Measurements from ENCODE around the gene SLC6A15.

Gene SLC6A15

DNA sequence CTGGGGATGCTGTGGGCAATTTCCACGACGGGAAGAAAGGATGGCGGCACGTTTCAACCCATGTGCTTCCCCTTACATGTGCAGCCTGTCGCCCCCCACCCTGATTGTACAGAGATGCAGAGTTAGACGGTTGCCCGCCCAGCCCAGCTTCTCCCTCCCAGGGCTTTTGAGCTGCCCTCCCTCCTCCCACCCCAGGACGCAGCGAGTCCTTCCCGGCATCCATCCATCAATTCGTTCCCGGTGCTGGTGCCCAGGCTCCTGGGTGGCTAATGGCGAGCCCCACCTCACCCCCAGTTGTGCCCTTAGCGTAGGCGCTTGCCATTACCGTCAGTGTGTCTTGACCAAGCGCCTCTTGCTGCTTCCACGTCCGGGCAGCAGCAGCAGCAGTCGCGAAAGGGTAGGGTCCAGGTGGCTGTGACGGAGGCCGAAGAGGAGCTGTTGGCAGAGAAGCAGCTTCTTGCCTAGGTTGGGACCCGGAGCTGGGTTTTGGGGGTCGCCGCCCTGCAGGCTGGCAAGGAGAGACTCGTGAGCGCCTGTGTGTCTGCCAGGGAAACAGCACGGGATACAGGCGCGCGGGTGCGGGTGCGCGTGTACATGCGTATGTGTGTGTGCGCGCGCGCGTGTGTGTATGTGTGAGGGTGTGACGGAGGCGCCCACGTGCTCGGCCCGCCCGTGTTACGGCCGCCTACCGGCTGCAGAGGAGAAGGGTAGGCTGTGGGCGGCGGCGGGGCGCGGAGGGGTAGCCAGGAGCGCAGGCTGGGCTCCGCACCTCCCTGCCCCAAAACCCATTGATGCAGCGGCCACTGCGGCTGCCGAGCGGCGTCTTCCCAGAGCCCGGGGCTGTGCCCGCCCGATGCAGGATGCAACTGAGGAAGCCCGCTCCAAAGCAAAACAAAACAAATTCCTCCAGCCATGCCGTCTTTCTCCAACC lies at the start of gene SLC6A15:
Gene SLC6A15 (minus strand): TSS at position 602 of the 931 bp plus-strand sequence. CDS start 20,679 bp downstream, outside the sequence.
- DNase-seq (ENCODE audit: low spot score): peak; percentile 91

- no peak for DNase-seq (ENCODE audit: low spot score)
Measured at GRCh38 chr12:84960918-84961317, 48.3 kb upstream of the SLC6A15 start.

DNA sequence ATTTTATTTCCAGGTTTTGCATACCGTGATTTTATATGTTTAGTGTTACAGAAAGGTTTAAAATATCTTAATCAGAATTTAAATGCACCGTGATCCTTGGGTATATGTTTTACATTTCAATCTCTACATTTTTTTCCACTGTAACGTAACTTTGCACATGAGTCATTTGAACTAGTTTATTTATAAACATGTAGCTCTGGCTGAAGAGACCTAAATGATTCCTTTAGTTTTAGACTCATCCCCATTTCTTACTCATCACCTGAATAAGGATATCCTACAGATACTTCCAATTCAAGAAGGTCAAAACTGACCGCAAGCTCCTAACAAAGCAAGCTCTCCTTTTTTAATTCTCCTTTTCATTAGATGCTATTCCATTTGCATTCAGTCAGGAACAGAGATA lies 42.7 kb upstream of the SLC6A15 start:
- DNase-seq (ENCODE audit: low spot score): no peak

DNA sequence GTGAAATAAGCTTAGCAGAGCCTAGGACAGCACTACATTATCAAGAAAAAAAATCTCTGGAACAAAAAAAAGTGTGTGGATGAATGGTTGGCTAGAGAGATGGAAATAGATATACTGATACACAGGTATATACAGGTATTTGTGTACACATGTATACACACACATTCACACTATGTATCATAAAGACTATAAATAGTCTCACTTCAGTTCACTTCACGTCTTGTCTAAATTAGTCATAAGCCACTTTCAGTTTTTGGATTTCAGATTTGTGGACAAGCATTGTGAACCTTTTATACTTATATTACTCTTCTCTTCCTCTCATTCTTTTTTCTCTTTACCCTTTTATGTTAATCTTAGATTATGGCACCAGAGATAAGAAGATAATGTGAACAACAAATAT lies 41.8 kb upstream of the SLC6A15 start:
- DNase-seq (ENCODE audit: low spot score): no peak

- DNase-seq (ENCODE audit: low spot score): no peak
Measured at GRCh38 chr12:84950971-84951546, 38.5 kb upstream of the SLC6A15 start.

- no peak for DNase-seq (ENCODE audit: low spot score)
Measured at GRCh38 chr12:84946753-84947152, 34.2 kb upstream of the SLC6A15 start.

DNA sequence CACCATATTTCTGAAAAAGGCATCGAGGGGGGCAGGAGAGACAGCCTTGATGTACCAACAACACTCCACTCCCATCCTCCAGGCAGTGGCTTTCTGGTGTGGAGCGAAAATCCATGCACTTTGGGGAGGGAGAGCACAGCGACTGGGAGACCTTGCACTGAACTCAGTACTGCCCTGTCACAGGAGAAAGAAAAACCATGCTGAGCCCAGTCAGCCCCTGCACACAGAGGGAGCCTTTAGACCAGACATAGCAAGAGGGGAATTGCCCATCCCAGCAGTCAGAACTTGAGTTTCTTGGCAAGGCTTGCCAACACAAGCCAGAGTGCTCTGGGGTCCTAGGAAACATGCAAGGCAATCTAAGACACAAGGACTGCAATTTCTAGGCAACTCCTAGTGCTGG lies 24.8 kb upstream of the SLC6A15 start:
- no peak for DNase-seq (ENCODE audit: low spot score)

GRCh38 chr12:84929501-84929900 lies 16.9 kb upstream of the SLC6A15 start:
- DNase-seq (ENCODE audit: low spot score): no peak

GRCh38 chr12:84924981-84925380 lies 12.4 kb upstream of the SLC6A15 start:
- DNase-seq (ENCODE audit: low spot score): no peak

DNA sequence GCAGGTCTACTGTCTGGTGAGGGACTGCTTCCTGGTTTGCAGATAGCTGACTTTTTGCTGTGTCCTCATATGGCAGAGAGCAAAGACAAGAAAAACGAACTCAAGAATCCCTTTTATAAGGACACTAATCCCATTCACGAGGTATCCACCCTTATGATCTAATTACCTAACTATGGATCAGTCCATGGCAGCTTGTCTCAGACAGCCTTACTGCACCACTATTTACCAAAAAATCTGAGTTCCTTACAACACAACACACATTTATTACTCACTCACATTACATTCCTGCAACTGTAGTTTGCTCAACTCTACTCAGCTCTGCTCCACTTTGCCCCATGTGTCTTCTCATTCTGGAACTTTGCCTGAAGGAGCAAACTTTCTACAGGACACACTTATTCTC lies 10.1 kb upstream of the SLC6A15 start:
- DNase-seq (ENCODE audit: low spot score): no peak

- DNase-seq (ENCODE audit: low spot score): no peak
Measured at GRCh38 chr12:84920331-84920730, 7.7 kb upstream of the SLC6A15 start.

GRCh38 chr12:84919271-84919670 lies 6.7 kb upstream of the SLC6A15 start:
- DNase-seq (ENCODE audit: low spot score): no peak

DNA sequence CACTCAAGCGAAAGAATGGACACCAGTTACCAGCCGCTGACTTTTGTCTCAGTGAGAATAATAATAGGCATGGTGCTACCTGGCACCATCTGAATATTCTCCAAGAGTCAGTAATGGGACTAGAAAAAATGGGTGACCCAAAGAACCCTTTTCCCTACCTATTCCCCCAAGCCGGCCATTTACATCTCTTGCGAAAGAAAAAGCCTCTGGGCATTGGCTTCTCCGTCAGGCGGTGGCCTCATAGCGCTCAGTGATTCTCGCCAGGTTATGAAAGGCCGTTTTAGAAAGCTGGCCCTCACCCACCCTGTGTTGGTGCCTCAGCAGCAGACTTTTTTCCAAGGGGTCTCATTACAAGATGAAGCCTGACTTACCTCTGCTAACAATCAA lies 523 bp upstream of the SLC6A15 start:
- peak; percentile 70 for DNase-seq (ENCODE audit: low spot score)

GRCh38 chr12:84911271-84912197 lies 1.1 kb downstream of the SLC6A15 start:
- peak; percentile 93 for DNase-seq (ENCODE audit: low spot score)

GRCh38 chr12:84910549-84911241 lies 1.9 kb downstream of the SLC6A15 start:
- peak; percentile 62 for DNase-seq (ENCODE audit: low spot score)

DNA sequence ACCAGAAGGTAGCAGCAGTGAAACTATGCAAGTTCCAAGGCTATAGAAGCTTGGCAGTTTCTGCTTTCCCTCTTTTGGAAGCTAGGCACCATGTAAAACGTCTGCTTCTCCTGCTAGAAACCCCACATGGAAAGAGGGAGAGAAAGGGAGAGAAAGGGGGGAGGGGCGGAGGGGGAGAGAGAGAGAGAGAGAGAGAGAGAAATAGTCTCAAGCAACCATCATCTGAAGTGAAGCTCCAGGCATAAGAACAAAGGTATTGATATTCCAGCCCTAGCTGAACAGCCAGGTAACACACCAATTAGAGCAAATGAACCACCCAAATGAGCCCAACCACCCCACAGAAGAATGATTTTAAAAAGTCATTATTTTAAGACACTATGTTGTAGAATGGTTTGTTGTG lies 8.5 kb downstream of the SLC6A15 start:
- DNase-seq (ENCODE audit: low spot score): no peak

GRCh38 chr12:84891106-84891838 lies 21.3 kb downstream of the SLC6A15 start:
- peak; percentile 17 for DNase-seq (ENCODE audit: low spot score)

GRCh38 chr12:84889818-84890217 lies 22.8 kb downstream of the SLC6A15 start:
- no peak for DNase-seq (ENCODE audit: low spot score)

DNA sequence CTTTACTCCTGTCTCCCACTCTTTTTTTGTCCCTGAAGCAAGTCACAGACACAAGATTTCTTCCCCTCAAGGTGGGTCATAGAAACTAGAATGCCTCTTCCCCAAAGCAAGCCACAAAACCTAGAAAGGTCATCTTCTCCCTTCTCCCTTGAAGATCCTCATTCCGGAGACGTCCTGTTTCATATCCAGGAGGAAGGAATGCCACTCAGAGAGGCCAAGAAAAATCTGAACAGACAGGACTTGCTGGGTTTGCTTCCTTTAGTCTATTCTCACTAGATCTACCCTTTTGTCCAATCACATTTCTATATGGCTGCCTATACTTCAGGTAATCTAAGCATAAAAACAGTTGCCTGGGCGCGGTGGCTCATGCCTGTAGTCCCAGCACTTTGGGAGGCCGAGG lies 23.7 kb downstream of the SLC6A15 start:
- DNase-seq (ENCODE audit: low spot score): no peak

- DNase-seq (ENCODE audit: low spot score): no peak
Measured at GRCh38 chr12:84877340-84877739, 35.3 kb downstream of the SLC6A15 start.

GRCh38 chr12:84875241-84875640 lies 37.4 kb downstream of the SLC6A15 start:
- no peak for DNase-seq (ENCODE audit: low spot score)
